ENCODE results near the gene MYO9B. TPM values are rescaled to one million over a fixed set of nuclear protein-coding genes. Genes with fewer than 3 reads are reported as not detected.
"Not testable (repeated sequence)": the region's sequence is repeated elsewhere in the genome, so short reads cannot be mapped to it uniquely, and the experiment has no call there.

Gene MYO9B
- total and polyA plus RNA-seq, 10 donors: 70.5 to 329 (median 256) TPM

- 73 to 87% (median 76%) methylated on average over 7 of the region's 7 CpGs for WGBS, 5 donors
- H3K36me3 ChIP-seq: peaks cover 6 to 93% (median 35%) of the 10 kb centered on the region in 6 donors
- intact Hi-C loops (cut with DNase I; ENCODE audit: low total_unique reads): no loop called here
- DNase-seq: no peak
- H3K4me1 ChIP-seq: peaks cover 28 to 100% (median 80%) of the 10 kb centered on the region in 6 donors
- H3K27me3 ChIP-seq (replicated peaks in 1 of 7): no peaks in the 10 kb centered on the region
- H3K27ac ChIP-seq: peak overlapping the region in 4 of 8 donors; percentile 84 to 93 (median 92)
- peaks cover 0 to 6% (median 0%) of the 10 kb centered on the region in 8 donors for H3K9me3 ChIP-seq
- TF ChIP-seq CTCF (IDR thresholded peaks at IDR 0.05 in 8 of 11, conservative IDR thresholded peaks at IDR 0.05 in 3 of 11) (no peak), POLR2A (IDR thresholded peaks at IDR 0.05) (no peak), POLR2AphosphoS5 (IDR thresholded peaks at IDR 0.05) (no peak)
- no peak overlapping the region for H3K4me3 ChIP-seq
Measured at GRCh38 chr19:17104679-17105078, 29.1 kb downstream of the MYO9B start.

- TF ChIP-seq CTCF (IDR thresholded peaks at IDR 0.05 in 8 of 11, conservative IDR thresholded peaks at IDR 0.05 in 3 of 11): no peak
- no peak for TF ChIP-seq POLR2A (IDR thresholded peaks at IDR 0.05)
- TF ChIP-seq POLR2AphosphoS5 (IDR thresholded peaks at IDR 0.05): peak in 1 of 3 donors; percentile 16
- Histone ChIP-seq H3K4me3 (no peak overlapping the region), H3K27me3 (replicated peaks in 1 of 7) (no peaks in the 10 kb centered on the region), H3K9me3 (peaks cover 0 to 6% (median 0%) of the 10 kb centered on the region in 8 donors), H3K4me1 (peaks cover 36 to 100% (median 84%) of the 10 kb centered on the region in 6 donors), H3K27ac (peak overlapping the region in 6 of 8 donors; percentile 9 to 93 (median 88)), H3K36me3 (peaks cover 6 to 100% (median 35%) of the 10 kb centered on the region in 6 donors)
- 27 to 47% (median 42%) methylated on average over 3 of the region's 3 CpGs for WGBS, 5 donors
- DNase-seq: no peak
- intact Hi-C loops (cut with DNase I; ENCODE audit: low total_unique reads): no loop called here
Measured at GRCh38 chr19:17105556-17105955, 30.0 kb downstream of the MYO9B start.

GRCh38 chr19:17106964-17107363, 31.4 kb downstream of the MYO9B start:
- peaks cover 4 to 99% (median 30%) of the 10 kb centered on the region in 6 donors for H3K36me3 ChIP-seq
- H3K9me3 ChIP-seq; DNase-seq; H3K27me3 ChIP-seq (replicated peaks in 1 of 7); intact Hi-C loops (cut with DNase I; ENCODE audit: low total_unique reads): not testable (repeated sequence)
- peak overlapping the region in 1 of 8 donors; percentile 49 for H3K4me3 ChIP-seq
- H3K4me1 ChIP-seq: peaks cover 47 to 100% (median 87%) of the 10 kb centered on the region in 6 donors
- H3K27ac ChIP-seq: peak overlapping the region; percentile 42 to 93 (median 90)
- WGBS, 5 donors: 85 to 95% (median 89%) methylated on average over 4 of the region's 4 CpGs

- Histone ChIP-seq H3K4me3 (peak overlapping the region in 1 of 8 donors; percentile 49), H3K27ac (peak overlapping the region; percentile 44 to 93 (median 90)), H3K4me1 (peaks cover 47 to 100% (median 96%) of the 10 kb centered on the region in 6 donors), H3K27me3 (replicated peaks in 1 of 7) (no peaks in the 10 kb centered on the region), H3K36me3 (peaks cover 0 to 99% (median 26%) of the 10 kb centered on the region in 6 donors), H3K9me3 (peaks cover 0 to 6% (median 0%) of the 10 kb centered on the region in 8 donors)
- no peak for TF ChIP-seq POLR2A (IDR thresholded peaks at IDR 0.05)
- TF ChIP-seq CTCF (IDR thresholded peaks at IDR 0.05 in 8 of 11, conservative IDR thresholded peaks at IDR 0.05 in 3 of 11): no peak
- peak; percentile 53 to 79 (median 71) for TF ChIP-seq POLR2AphosphoS5 (IDR thresholded peaks at IDR 0.05)
- intact Hi-C loops (cut with DNase I; ENCODE audit: low total_unique reads): no loop called here
- DNase-seq: peak; percentile 84
- 41 to 71% (median 54%) methylated on average over 22 to 27 of the region's 27 CpGs for WGBS, 5 donors
Measured at GRCh38 chr19:17107546-17108452, 32.2 kb downstream of the MYO9B start.

All from spleen (tissue), 11 donors.